IMR-90 (cell line): Measurements from ENCODE around the gene ZNF763. TPM values are rescaled to one million over a fixed set of nuclear protein-coding genes. Genes with fewer than 3 reads are reported as not detected.

Experiments
- ATAC-seq: fragments of 200-7000 bp; cut with Tn5 transposase; 2 replicates; pipeline ENCODE4 v1.9.1; 2020; ENCODE audit warnings: low read depth, mild to moderate bottlenecking, moderate library complexity
- BruUV-seq: library from RNA; stranded (reverse); fragments of 400-500 nt; replicated peaks from 2 replicates; lab custom pipeline; 2021; lab: Mats Ljungman, UMichigan
- CTCF ChIA-PET: fragments of 300-600 bp; formaldehyde crosslinking; extraction: SDS; loops from one replicate; lab custom pipeline; 2021; ENCODE audit warnings: antibody characterized with exemption; lab: Yijun Ruan, JAX
- POLR2A ChIA-PET: fragments of 300-600 bp; sonication (Branson Sonifier 250); formaldehyde crosslinking; loops from one replicate; lab custom pipeline; 2022; ENCODE audit warnings: antibody characterized with exemption; ENCODE audit not compliant: unreplicated experiment; lab: Charles Lee
- DNase-seq: peaks from one replicate; pipeline ENCODE4 v3.0.0; 2013
- H2AFZ ChIP-seq: replicated peaks from 2 replicates; pipeline ENCODE3; 2013; ENCODE audit warnings: low read length, mild to moderate bottlenecking; ENCODE audit not compliant: poor library complexity
- H2AK5ac ChIP-seq: 2 replicates; pipeline ENCODE4 v1.6.1; 2013; ENCODE audit warnings: low read depth, low read length, inconsistent platforms
- H2AK9ac ChIP-seq: replicated peaks from 2 replicates; pipeline ENCODE3; 2013; ENCODE audit warnings: mild to moderate bottlenecking, low read depth, low read length, moderate library complexity; ENCODE audit not compliant: poor library complexity
- H2BK120ac ChIP-seq: 2 replicates; pipeline ENCODE4 v1.6.1; 2013; ENCODE audit warnings: low read depth, low read length, inconsistent platforms
- H2BK15ac ChIP-seq: 3 replicates; pipeline ENCODE4 v1.6.1; 2013; ENCODE audit warnings: low read depth, low read length, inconsistent platforms
- H2BK20ac ChIP-seq: 2 replicates; pipeline ENCODE4 v1.6.1; 2013; ENCODE audit warnings: low read depth, mild to moderate bottlenecking, inconsistent platforms, low read length, moderate library complexity
- H2BK5ac ChIP-seq: 2 replicates; pipeline ENCODE4 v1.6.1; 2013; ENCODE audit warnings: mild to moderate bottlenecking, low read depth, low read length, inconsistent platforms; ENCODE audit not compliant: poor library complexity, severe bottlenecking
- H3K14ac ChIP-seq: replicated peaks from 2 replicates; pipeline ENCODE4 v1.6.1; 2013; ENCODE audit warnings: low read depth, low read length, inconsistent platforms
- H3K18ac ChIP-seq: 2 replicates; pipeline ENCODE4 v1.6.1; 2013; ENCODE audit warnings: low read depth, low read length, control low read depth
- H3K23ac ChIP-seq: 2 replicates; pipeline ENCODE4 v1.6.1; 2013; ENCODE audit warnings: low read depth, low read length, inconsistent platforms
- H3K27ac ChIP-seq: 2 replicates; pipeline ENCODE4 v1.5.1; 2013; ENCODE audit warnings: mild to moderate bottlenecking, control low read depth, low read length; ENCODE audit not compliant: insufficient read depth
- H3K27me3 ChIP-seq: 2 replicates; pipeline ENCODE4 v1.6.1; 2013; ENCODE audit warnings: low read length; ENCODE audit not compliant: control insufficient read depth, insufficient read depth
- H3K36me3 ChIP-seq: 2 replicates; pipeline ENCODE4 v1.6.1; 2013; ENCODE audit warnings: low read length, mixed read lengths; ENCODE audit not compliant: control insufficient read depth, insufficient read depth
- H3K4ac ChIP-seq: 2 replicates; pipeline ENCODE4 v1.6.1; 2013; ENCODE audit warnings: low read depth, low read length, inconsistent platforms
- H3K4me1 ChIP-seq: 2 replicates; pipeline ENCODE4 v1.6.1; 2013; ENCODE audit warnings: low read length, mixed read lengths; ENCODE audit not compliant: control insufficient read depth, insufficient read depth
- H3K4me2 ChIP-seq: 2 replicates; pipeline ENCODE4 v1.6.1; 2013; ENCODE audit warnings: low read depth, mild to moderate bottlenecking, control low read depth, low read length, moderate library complexity
- H3K4me3 ChIP-seq: 2 replicates; pipeline ENCODE4 v1.5.1; 2013; ENCODE audit warnings: low read depth, mild to moderate bottlenecking, control low read depth, low read length, moderate library complexity; ENCODE audit not compliant: insufficient read depth
- H3K56ac ChIP-seq: 2 replicates; pipeline ENCODE4 v1.6.1; 2013; ENCODE audit warnings: low read length, inconsistent platforms; ENCODE audit not compliant: insufficient read depth; ENCODE audit errors: extremely low read depth
- H3K79me1 ChIP-seq, 2 experiments: 2 replicates each; pipeline ENCODE4 v1.6.1; 2013; ENCODE audit warnings: low read length in 2 of 2, inconsistent platforms in 1 of 2, low read depth in 1 of 2
- H3K9ac ChIP-seq: 2 replicates; pipeline ENCODE4 v1.6.1; 2013; ENCODE audit warnings: low read depth, low read length, control low read depth
- H3K9me1 ChIP-seq: 2 replicates; pipeline ENCODE4 v1.6.1; 2013; ENCODE audit warnings: low read length, inconsistent platforms; ENCODE audit not compliant: insufficient read depth
- H3K9me3 ChIP-seq: 2 replicates; pipeline ENCODE4 v1.6.1; 2013; ENCODE audit warnings: low read length; ENCODE audit not compliant: control insufficient read depth, insufficient read depth
- H4K20me1 ChIP-seq: 2 replicates; pipeline ENCODE4 v1.6.1; 2013; ENCODE audit warnings: low read length, inconsistent platforms; ENCODE audit not compliant: insufficient read depth
- H4K5ac ChIP-seq: 2 replicates; pipeline ENCODE4 v1.6.1; 2013; ENCODE audit warnings: mild to moderate bottlenecking, low read depth, low read length, control low read depth
- H4K8ac ChIP-seq, 2 experiments: 2 replicates each; pipeline ENCODE4 v1.6.1; 2013; ENCODE audit warnings: low read depth in 2 of 2, low read length in 2 of 2, control low read depth in 1 of 2, inconsistent platforms in 1 of 2
- H4K91ac ChIP-seq: 2 replicates; pipeline ENCODE4 v1.6.1; 2013; ENCODE audit warnings: low read depth, low read length, inconsistent platforms; ENCODE audit not compliant: insufficient read depth
- ELK1 ChIP-seq: fragments of 150-350 bp; IDR thresholded peaks from 2 replicates; pipeline ENCODE4 v1.6.1; 2016; ENCODE audit warnings: low read depth, mild to moderate bottlenecking, low read length, moderate library complexity, borderline replicate concordance
- FOS ChIP-seq: fragments of 150-350 bp; IDR thresholded peaks from 2 replicates; pipeline ENCODE4 v1.6.1; 2016; ENCODE audit warnings: low read depth, low read length
- MAFK ChIP-seq: IDR thresholded peaks from 2 replicates; pipeline ENCODE4 v1.6.1; 2012; ENCODE audit warnings: low read depth, low read length, improper control_type of control experiment
- NFE2L2 ChIP-seq: fragments of 150-350 bp; IDR thresholded peaks from 2 replicates; pipeline ENCODE4 v1.6.1; 2016; ENCODE audit warnings: low read depth, mild to moderate bottlenecking, low read length
- POLR2A ChIP-seq: IDR thresholded peaks from 2 replicates; pipeline ENCODE4 v1.6.1; 2012; ENCODE audit warnings: mild to moderate bottlenecking, low read depth, low read length
- RAD21 ChIP-seq: IDR thresholded peaks from 2 replicates; pipeline ENCODE4 v1.6.1; 2012; ENCODE audit warnings: low read length, improper control_type of control experiment
- WGBS, 2 experiments: methylation state at CpG; one replicate each; pipeline versions ENCODE4 v1.1.5 to v1.1.7; 2013; ENCODE audit warnings: missing lambda C conversion rate in 2 of 2; ENCODE audit not compliant: insufficient read length in 1 of 2; ENCODE audit errors: extremely low coverage in 2 of 2; 5-methylcytosine and 5-hydroxymethylcytosine counted together
- dilution Hi-C: fragments of 300-500 bp; cut with HindIII; formaldehyde crosslinking; loops from one replicate; pipeline ENCODE4 v1.14.3; 2018; ENCODE audit warnings: low sequenced_read_pairs; ENCODE audit not compliant: unreplicated experiment
- in situ Hi-C: fragments of 300-500 bp; cut with MboI; formaldehyde crosslinking; loops from 3 replicates; pipeline ENCODE4 v1.14.3; 2019; ENCODE audit warnings: low sequenced_read_pairs, inconsistent platforms, mixed read lengths
- intact Hi-C: fragments of 100-400 bp; cut with micrococcal nuclease; formaldehyde crosslinking; loops from 2 replicates; pipeline ENCODE4 v1.10.0; 2022
- polyA plus RNA-seq, 3 experiments: library from polyadenylated mRNA; depleted of rRNA; stranded (reverse); fragments of >200 nt; gene quantifications; 2 replicates each; pipeline ENCODE4 v1.2.3, GENCODE V29; 2012; ENCODE audit warnings: low replicate concordance in 1 of 3
- total RNA-seq: library from RNA; depleted of rRNA; stranded (reverse); fragments of >200 nt; gene quantifications from 2 replicates; pipeline ENCODE4 v1.2.3, GENCODE V29; 2012

Gene ZNF763
- total and polyA plus RNA-seq, 2 of the 4 experiments (the other 2 are of a cell fraction): 0.90 to 0.94 TPM

- Histone ChIP-seq H4K20me1 (peaks cover 8% of the 10 kb centered on the region), H3K18ac (no peak overlapping the region), H3K27ac (peak overlapping the region; percentile 93), H3K14ac (peak overlapping the region; percentile 60), H3K9ac (peak overlapping the region; percentile 95), H3K9me1 (no peaks in the 10 kb centered on the region), H2BK120ac (0 out of 2 replicates have a peak overlapping the region, but pooled peaks have one; percentile 45), H4K5ac (no peak overlapping the region), H2BK15ac (no peak overlapping the region; the same call in 2 of the 3 replicates), H2BK5ac (peak overlapping the region; percentile 50), H2AFZ (peak overlapping the region; percentile 92), H3K36me3 (no peaks in the 10 kb centered on the region), H3K4ac (peak overlapping the region; percentile 76), H3K23ac (peak overlapping the region; percentile 50; the same call in 1 of the 2 replicates), H4K91ac (peak overlapping the region; percentile 22; the same call in 1 of the 2 replicates), H3K9me3 (peaks cover 3% of the 10 kb centered on the region), H2AK5ac (no peak overlapping the region), H3K4me1 (peaks cover 2% of the 10 kb centered on the region; the same call in 1 of the 2 replicates), H3K79me1 (peaks cover 9 to 31% of the 10 kb centered on the region in 2 experiments), H4K8ac (peak overlapping the region; percentile 47 to 48; a peak in 3 of 4 replicates), H2BK20ac (no peak overlapping the region), H3K56ac (peak overlapping the region; percentile 79), H3K4me2 (peak overlapping the region; percentile 95), H2AK9ac (peak overlapping the region; percentile 69), H3K4me3 (peak overlapping the region; percentile 93), H3K27me3 (no peaks in the 10 kb centered on the region)
- ATAC-seq (peak; percentile 99), DNase-seq (peak; percentile 91)
- 0% methylated on average over 12 of the region's 54 CpGs; no CpG with 5 or more reads in 1 of the 2 experiments for WGBS, 2 experiments
- ChIA-PET CTCF (interaction anchor here (3.9 kb wide), 1 partner anchor 64 kb away, joined by 24 read pairs; the partner anchor contains the start of gene ZNF700), POLR2A (interaction anchor here (0.6 kb wide), 3 partner anchors 23 to 711 kb away, joined by 4 to 12 read pairs (median 4); partner anchors contain the start of gene ZNF763)
- TF ChIP-seq MAFK: no peak
- TF ChIP-seq ELK1: no peak
- no peak for TF ChIP-seq FOS
- no peak for TF ChIP-seq RAD21
- TF ChIP-seq NFE2L2: no peak
- TF ChIP-seq POLR2A: peak; percentile 90
- BruUV-seq: TSS peak; percentile 46
- in situ Hi-C loops (no loop called here), intact Hi-C loops (loop anchor here (1.0 to 10.0 kb wide), 5 partner anchors 23 to 313 kb away; partner anchors contain the start of genes ZNF20 and ZNF491), dilution Hi-C loops (no loop called here)
Observed at GRCh38 chr19:11987405-11988281, 22.8 kb downstream of the ZNF763 start.
